Hepatocyte (in vitro differentiated cells): ENCODE measurements around the gene TPSG1.

Experiments
- EZH2 ChIP-seq: fragments of 200-600 bp; sonication (generic); IDR thresholded peaks from 2 replicates; pipeline ENCODE4 v1.6.1; 2016; ENCODE audit warnings: antibody characterized with exemption, mild to moderate bottlenecking, borderline replicate concordance
- EZH2phosphoT487 ChIP-seq: fragments of 200-600 bp; sonication (generic); IDR thresholded peaks from one replicate; pipeline ENCODE4 v1.6.1; 2018; ENCODE audit warnings: antibody characterized with exemption, mild to moderate bottlenecking, low read depth, moderate library complexity; ENCODE audit not compliant: unreplicated experiment, severe bottlenecking

GRCh38 chr16:1225051-1225451 is at the start of gene TPSG1:
- TF ChIP-seq EZH2: no peak
- no peak for TF ChIP-seq EZH2phosphoT487
